Measurements from ENCODE around the gene GFPT2. TPM values are rescaled to one million over a fixed set of nuclear protein-coding genes. Genes with fewer than 3 reads are reported as not detected.
A peak's percentile ranks its signal among the peaks of the same experiment; 100 is the strongest.

The GFPT2 gene
- total RNA-seq, 2 donors from 2014 or later: 3.9 to 17.5 TPM

GRCh38 chr5:180313677-180314505 lies 39.2 kb downstream of the GFPT2 start:
- no peaks in the 10 kb centered on the region for H3K4me1 ChIP-seq
- H3K4me3 ChIP-seq: no peak overlapping the region
- intact Hi-C loops (cut with DNase I): no loop called here
- 90 to 92% methylated on average over 43 to 50 of the region's 50 CpGs for WGBS, 2 donors
- no peaks in the 10 kb centered on the region for H3K36me3 ChIP-seq (replicated peaks in 1 of 2; ENCODE audit: insufficient read depth in 1 of 2, low read depth in 2 of 2)
- no peak for ATAC-seq
- TF ChIP-seq CTCF (IDR thresholded peaks at IDR 0.05) (peak in 1 of 7 experiments; percentile 19), POLR2A (IDR thresholded peaks at IDR 0.05) (no peak)
- no peaks in the 10 kb centered on the region for H3K9me3 ChIP-seq
- H3K27me3 ChIP-seq: no peaks in the 10 kb centered on the region
- peak in 1 of 4 donors; percentile 93 for DNase-seq
- H3K27ac ChIP-seq: peak overlapping the region in 1 of 4 donors; percentile 53

GRCh38 chr5:180311216-180311615 lies 41.9 kb downstream of the GFPT2 start:
- ATAC-seq: no peak
- no peak for TF ChIP-seq POLR2A (IDR thresholded peaks at IDR 0.05)
- TF ChIP-seq CTCF (IDR thresholded peaks at IDR 0.05): no peak
- Histone ChIP-seq H3K27me3 (no peaks in the 10 kb centered on the region), H3K36me3 (replicated peaks in 1 of 2; ENCODE audit: insufficient read depth in 1 of 2, low read depth in 2 of 2) (no peaks in the 10 kb centered on the region), H3K4me1 (no peaks in the 10 kb centered on the region), H3K27ac (no peak overlapping the region), H3K9me3 (no peaks in the 10 kb centered on the region), H3K4me3 (no peak overlapping the region)
- no peak for DNase-seq
- intact Hi-C loops (cut with DNase I): no loop called here
- 78 to 92% methylated on average over 7 to 11 of the region's 11 CpGs for WGBS, 2 donors

- Histone ChIP-seq H3K27me3 (no peaks in the 10 kb centered on the region), H3K27ac (no peak overlapping the region), H3K4me3 (no peak overlapping the region), H3K36me3 (replicated peaks in 1 of 2; ENCODE audit: insufficient read depth in 1 of 2, low read depth in 2 of 2) (no peaks in the 10 kb centered on the region), H3K4me1 (no peaks in the 10 kb centered on the region), H3K9me3 (no peaks in the 10 kb centered on the region)
- TF ChIP-seq CTCF (IDR thresholded peaks at IDR 0.05): no peak
- no peak for TF ChIP-seq POLR2A (IDR thresholded peaks at IDR 0.05)
- intact Hi-C loops (cut with DNase I): no loop called here
- DNase-seq: no peak
- no peak for ATAC-seq
- 80 to 94% methylated on average over 3 to 6 of the region's 8 CpGs for WGBS, 2 donors
These were observed 46.3 kb downstream of the GFPT2 start for GRCh38 chr5:180306796-180307195.

GRCh38 chr5:180305481-180305880 lies 47.7 kb downstream of the GFPT2 start:
- Histone ChIP-seq H3K36me3 (replicated peaks in 1 of 2; ENCODE audit: insufficient read depth in 1 of 2, low read depth in 2 of 2) (no peaks in the 10 kb centered on the region), H3K4me3 (no peak overlapping the region), H3K27ac (no peak overlapping the region), H3K4me1 (no peaks in the 10 kb centered on the region), H3K9me3 (no peaks in the 10 kb centered on the region), H3K27me3 (no peaks in the 10 kb centered on the region)
- WGBS, 2 donors: 89 to 91% methylated on average over 11 to 12 of the region's 12 CpGs
- TF ChIP-seq POLR2A (IDR thresholded peaks at IDR 0.05): no peak
- TF ChIP-seq CTCF (IDR thresholded peaks at IDR 0.05): no peak
- ATAC-seq (no peak), DNase-seq (no peak)
- intact Hi-C loops (cut with DNase I): no loop called here
